GM12892 (cell line): ENCODE measurements around the gene TMEM131.

ENCODE experiments used
- POLR2A ChIP-seq: IDR thresholded peaks from 2 replicates; pipeline ENCODE4 v1.6.1; 2011; ENCODE audit warnings: low read depth, low read length, control low read depth
- POLR2AphosphoS5 ChIP-seq: IDR thresholded peaks from 2 replicates; pipeline ENCODE4 v1.6.1; 2011; ENCODE audit warnings: low read depth, low read length, control low read depth
- TAF1 ChIP-seq: IDR thresholded peaks from 2 replicates; pipeline ENCODE4 v1.6.1; 2011; ENCODE audit warnings: low read depth, mild to moderate bottlenecking, control low read depth, low read length, borderline replicate concordance

DNA sequence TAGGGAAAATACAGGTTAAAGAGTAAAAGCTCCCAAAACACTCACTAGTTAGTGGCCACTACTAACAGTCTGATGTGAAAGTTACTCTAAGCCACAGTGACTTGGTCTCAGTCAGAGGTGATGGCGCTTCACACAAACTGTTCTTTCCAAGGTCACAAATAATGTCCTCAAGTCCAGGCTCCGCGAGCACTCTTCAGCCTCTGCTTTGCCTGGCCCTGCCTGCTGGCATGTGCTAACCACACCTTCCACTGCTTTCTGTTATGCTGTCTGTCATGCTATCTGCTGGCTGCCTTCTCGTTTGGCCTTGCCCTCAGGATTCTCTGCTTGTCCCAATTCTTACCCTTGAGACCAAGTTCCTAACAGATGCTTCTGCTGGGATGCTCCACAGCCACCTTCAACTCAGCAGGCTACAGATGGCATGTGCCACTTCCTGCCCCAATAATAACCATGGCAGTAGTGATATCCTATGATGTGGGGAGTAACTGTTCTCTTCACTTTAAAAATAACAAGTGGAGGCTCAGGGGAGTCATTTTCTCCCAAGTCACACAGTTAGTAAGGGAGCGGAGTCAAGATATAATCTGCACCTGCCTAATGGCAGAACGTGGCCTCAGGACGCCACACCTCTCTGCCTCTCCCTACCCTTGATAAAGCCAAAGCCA is 206.6 kb downstream of the TMEM131 start:
- TF ChIP-seq POLR2A (no peak), POLR2AphosphoS5 (no peak), TAF1 (no peak)
